GM23248 (cell line): ENCODE results near the gene LCLAT1.

Experiments used
- EZH2 ChIP-seq: fragments of 200-600 bp; sonication (generic); IDR thresholded peaks from 2 replicates; pipeline ENCODE4 v1.6.1; 2018; ENCODE audit warnings: antibody characterized with exemption, mild to moderate bottlenecking; ENCODE audit not compliant: insufficient read depth, poor library complexity, severe bottlenecking
- EZH2phosphoT487 ChIP-seq: fragments of 200-600 bp; sonication (generic); IDR thresholded peaks from 2 replicates; pipeline ENCODE4 v1.6.1; 2018; ENCODE audit warnings: antibody characterized with exemption, moderate library complexity, mild to moderate bottlenecking, low read depth; ENCODE audit not compliant: insufficient read depth

- TF ChIP-seq EZH2 (no peak), EZH2phosphoT487 (no peak)
These were observed 194.8 kb downstream of the LCLAT1 start for GRCh38 chr2:30641765-30642345.
